SKM-1 treated with dmso at 0.1 percent for 144 hours (cell line): ENCODE measurements around the gene ELMO2.
A peak's percentile ranks its signal among the peaks of the same experiment; 100 is the strongest.

Experiments
- DNase-seq: peaks from one replicate; lab custom pipeline; 2025; ENCODE audit not compliant: unreplicated experiment; lab: John Stamatoyannopoulos, UW

The ELMO2 gene

GRCh38 chr20:46368902-46369268 is 37.5 kb downstream of the ELMO2 start:
- DNase-seq = no peak

DNA sequence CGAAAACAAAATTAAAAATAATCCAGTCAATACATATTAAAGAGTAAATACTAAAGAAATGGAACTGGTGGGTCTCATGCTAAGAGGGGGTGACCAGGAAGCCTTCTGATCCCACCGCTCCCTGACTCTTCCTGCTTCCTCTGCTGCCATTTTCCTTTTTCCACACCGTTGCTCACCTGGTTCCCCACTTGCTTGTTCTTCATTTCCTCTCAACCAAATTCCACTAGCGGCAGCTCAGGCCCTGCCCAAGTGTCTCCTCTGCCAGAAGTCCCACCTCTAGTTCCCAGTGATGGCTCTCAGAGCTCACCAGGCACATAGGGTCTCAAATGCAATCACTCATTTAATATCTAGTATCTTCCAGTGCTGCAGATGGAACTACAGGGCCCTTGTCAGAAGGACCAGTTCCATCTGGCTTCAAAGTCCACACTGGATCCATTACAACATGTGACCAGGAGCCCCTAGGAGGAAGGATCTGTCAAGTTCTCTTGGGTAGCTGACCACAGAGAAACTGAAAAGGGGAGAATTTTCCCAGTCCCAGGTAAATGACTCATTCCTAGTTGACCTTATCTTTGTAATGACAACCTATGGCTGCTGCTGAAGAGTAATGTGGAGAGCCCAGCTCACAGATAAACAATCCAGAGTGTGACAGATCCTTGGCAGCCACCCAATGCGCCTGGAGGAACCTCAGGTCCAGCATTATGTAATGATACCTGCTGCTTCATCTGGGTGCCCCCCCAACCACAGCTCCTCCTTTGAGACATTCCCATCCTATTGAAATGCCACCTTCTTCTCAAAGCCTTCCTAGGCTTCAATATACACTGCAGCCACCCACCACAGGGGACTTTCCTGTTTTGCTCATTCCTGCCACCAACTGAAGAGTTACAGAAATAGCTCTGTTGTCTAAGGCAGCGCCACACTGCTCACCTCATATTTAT is 38.2 kb downstream of the ELMO2 start:
- no peak for DNase-seq

- no peak for DNase-seq
Measured at GRCh38 chr20:46367234-46367633, 39.2 kb downstream of the ELMO2 start.

- no peak for DNase-seq
Measured at GRCh38 chr20:46366826-46367225, 39.6 kb downstream of the ELMO2 start.

GRCh38 chr20:46365487-46366220 is 40.8 kb downstream of the ELMO2 start:
- DNase-seq = no peak

DNA sequence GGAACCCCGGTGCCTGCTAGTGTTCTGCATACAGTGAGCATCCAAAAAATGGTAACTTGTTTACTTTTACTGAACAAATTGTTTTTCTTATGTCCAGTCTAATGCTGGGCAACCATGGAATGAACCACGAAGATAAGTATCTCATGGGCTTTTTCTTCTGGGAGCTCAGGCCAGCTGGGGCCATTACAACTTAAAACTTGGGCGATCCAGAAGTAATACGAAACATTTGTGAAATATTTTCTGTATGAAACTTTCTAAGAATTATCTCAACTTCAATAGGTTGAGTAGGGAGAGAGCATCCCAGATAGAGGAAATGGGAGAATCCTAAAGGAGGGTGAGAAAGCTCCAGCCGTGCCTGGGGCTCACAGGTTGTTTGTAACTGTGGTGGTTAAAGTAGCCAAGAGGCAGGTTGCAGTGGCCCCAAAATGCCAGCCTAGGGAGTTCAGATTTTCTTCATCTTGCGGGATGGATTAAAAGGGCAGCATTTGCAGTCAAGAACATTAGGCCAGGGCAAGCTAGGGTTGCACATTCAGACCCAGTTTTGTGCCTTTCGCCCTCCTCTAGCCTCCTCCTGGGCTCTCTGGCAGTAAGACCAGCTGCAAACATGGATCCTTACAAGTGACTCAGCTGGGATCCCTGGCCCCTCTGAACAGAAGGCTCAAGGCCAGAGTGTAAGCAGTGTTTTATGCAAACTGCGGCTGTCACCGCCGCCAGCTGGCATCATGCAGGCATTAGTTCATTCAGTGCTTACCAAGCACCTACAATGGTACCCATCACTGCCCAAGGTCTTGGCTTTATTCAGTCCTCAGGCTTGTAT is 41.5 kb downstream of the ELMO2 start:
- no peak for DNase-seq

- peak; percentile 63 for DNase-seq
Measured at GRCh38 chr20:46363874-46364669, 42.3 kb downstream of the ELMO2 start.

DNA sequence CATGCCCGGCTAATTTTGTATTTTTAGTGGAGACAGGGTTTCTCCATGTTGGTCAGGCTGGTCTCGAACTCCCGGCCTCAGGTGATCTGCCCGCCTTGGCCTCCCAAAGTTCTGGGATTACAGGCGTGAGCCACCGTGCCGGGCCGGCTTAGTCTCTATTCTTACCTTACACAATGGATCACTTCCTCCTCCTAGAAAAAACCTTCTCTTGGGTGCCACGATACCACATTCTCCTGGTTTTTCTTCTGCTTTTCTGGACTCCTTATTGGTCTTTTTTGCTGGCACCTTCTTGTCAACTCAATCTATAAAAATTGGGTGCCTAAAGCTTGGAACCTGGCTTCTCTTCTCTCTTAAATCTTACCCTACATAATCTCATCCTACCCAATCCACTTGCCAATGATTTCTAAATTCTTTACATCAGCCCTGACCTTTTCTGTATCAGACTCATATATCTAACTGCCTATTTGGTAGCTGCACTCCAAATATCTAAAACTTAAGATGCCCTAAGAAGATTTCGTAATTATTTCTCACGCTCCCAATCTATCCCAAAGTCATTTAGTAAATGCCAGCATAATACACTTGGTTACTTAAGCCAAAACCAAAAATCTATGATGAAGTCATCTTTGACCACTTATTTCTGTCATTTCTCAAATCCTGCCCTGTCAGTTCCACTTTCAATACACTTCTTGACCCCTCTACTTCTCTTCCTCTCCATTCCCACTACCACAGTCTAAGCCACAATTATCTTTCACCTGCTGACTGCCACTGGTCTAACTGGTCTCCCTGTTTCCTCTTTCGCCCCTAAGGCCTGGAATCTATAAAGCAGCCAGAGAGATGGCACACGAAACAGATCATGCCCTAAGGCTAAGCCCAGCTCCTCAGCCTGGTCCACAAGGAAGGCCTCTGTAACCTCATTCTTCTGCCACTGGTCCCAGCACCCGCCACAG is 43.2 kb downstream of the ELMO2 start:
- peak; percentile 14 for DNase-seq

DNA sequence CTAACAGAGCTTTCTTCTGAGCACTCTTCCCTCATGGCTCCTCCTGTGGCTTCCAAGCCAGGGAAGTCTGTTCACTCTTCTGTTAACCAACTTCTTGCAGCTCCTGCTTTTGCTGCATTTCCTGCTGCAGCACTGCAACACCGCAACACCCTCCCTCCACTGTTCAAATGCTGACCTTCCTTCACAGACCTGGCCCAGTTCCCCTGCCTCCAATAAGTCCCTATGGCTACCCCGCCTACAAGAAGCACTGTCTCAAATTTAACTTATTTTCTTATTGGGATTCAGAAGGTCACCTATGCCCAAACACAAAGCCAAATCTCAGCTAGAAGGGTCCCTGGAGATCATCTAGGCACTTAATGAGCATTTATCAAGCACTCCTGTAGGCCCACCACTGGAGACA is 44.6 kb downstream of the ELMO2 start:
- no peak for DNase-seq

GRCh38 chr20:46361381-46361780 is 45.0 kb downstream of the ELMO2 start:
- no peak for DNase-seq

GRCh38 chr20:46359233-46359751 is 47.1 kb downstream of the ELMO2 start:
- no peak for DNase-seq

DNA sequence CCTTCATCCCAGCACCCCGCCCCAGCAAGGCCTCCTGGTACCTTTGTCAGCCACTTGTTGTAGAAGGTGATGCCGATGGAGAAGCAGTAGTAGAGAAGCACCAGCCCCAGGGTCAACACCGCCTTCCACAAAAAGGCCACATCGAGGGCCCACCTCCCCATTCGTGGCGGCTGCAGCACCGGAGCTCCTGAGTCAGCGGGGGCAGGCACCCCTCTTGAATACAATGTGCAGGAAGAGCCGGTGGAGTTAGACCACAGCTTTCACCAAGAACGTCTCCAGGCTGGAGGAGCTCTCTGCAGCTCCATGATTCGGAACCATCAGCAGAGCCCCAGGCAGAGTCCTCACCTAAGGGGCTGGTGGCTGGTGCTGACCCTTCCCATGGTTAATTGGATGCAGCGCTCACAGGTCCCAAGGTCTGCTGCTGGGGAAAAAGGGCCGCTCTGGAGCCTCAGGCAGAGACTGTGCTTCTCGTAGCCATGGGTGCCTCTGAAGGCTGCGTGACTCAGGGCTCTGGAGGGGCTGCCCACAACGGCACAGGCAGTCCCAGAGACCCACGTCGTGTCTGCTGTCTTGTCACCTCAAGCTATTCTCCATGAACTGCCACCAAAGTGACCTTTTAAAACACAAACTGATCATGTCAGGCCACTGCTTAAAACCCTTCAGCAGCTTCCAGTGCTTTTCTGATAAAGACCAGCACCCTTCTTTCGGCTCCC is 47.9 kb downstream of the ELMO2 start:
- no peak for DNase-seq

- DNase-seq = no peak
Measured at GRCh38 chr20:46357030-46357514, 49.3 kb downstream of the ELMO2 start.

DNA sequence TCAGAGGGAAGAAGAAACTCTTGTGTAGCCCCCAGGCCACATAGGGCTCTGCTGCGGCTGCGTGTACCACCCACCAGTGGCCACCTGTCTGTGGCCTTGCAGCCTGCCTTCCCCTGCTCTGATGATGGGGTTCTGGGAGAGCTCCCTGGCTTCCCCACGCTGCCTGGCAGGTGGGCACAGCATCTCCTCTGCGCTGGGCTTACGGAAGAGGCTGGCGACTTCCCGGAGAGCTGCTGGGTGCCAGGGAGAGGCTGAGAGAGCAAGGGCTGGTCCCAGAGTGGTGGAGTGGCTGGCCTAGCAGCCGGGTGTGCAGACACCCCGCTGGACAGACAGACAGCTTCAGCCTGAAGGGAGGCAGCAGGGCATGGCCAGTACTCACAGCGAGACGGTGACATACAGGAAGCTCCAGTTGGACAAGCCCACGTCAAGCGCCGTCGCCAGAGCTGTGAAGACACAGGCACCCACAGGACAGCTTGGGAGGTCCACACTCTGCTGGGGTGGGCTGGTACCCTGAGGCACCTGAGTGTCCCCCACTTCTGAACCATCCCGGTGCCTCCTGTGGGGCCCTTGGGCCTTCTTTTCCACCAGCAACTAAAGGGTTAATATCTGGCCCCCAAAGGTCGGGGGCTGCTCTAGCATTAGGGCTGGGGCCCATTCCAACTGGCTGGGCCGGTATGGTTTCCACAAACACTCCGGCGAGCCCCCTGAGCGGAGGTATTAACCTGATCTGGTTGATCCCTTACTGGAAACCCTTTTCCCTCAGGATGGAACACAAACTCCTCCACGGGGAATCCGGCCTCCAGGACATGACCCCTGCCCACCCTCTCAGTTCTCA is 50.0 kb downstream of the ELMO2 start:
- DNase-seq = no peak

DNA sequence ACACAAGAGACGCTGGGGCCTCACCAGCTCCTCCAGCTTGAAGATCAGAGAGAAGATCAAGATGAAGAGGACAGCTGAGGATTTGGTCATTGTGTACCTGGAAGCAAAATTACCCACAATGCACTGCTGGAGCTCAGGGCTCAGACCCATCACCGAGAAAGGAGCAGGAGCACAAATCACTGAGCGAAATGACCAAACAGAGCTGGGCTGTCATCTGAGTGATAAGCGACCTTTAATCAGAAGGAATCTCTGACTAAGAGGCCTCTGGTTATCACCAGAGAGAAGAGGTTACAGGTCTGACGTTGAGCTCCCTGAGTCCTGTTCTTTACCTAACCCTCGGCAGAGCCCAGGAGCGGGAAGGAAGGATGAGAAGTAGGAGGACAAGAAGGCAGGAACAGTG is 50.6 kb downstream of the ELMO2 start:
- no peak for DNase-seq

- no peak for DNase-seq
Measured at GRCh38 chr20:46354920-46355654, 51.3 kb downstream of the ELMO2 start.

- no peak for DNase-seq
Measured at GRCh38 chr20:46354207-46354555, 52.2 kb downstream of the ELMO2 start.
